ENCODE results near the gene KRT80.

DNA sequence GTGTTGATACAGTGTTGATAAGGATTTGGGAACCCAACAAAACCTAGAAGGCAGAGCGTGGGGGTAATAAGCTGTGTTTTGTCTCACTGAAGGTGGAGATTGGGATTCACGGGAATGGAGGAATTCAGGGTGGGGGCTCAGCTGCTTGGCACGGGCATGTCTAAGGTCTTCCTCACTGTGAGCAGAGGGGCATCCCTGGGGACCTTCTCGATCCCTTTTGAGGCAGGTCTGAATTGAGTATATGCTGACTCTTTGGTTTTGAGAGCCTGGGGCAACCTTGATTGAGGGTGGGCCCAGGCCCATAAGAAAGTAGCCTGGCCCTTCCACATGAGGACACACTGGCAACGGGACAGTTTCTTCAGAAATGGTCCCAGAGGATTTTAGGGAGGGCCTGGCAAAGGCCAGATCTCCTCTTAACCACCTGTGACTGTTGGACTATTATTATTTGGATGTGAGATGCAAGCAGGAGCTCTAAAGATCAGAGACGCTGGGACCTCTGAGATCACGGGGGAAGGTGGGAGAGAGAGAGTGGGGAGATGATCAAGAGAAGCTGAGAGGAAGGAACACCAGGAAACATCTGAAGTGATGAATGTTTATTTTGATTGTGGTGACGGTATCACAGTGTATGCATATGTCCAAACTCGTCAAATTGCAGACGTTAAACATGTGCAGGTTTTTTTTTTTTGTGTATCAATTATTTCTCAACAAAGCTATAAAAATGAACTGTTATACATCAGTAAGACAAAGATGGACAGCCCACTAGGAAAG lies 63.9 kb downstream of the KRT80 start:
- no peak for TF ChIP-seq POLR2AphosphoS5 (IDR thresholded peaks at IDR 0.05)
- TF ChIP-seq, protein P1, sequence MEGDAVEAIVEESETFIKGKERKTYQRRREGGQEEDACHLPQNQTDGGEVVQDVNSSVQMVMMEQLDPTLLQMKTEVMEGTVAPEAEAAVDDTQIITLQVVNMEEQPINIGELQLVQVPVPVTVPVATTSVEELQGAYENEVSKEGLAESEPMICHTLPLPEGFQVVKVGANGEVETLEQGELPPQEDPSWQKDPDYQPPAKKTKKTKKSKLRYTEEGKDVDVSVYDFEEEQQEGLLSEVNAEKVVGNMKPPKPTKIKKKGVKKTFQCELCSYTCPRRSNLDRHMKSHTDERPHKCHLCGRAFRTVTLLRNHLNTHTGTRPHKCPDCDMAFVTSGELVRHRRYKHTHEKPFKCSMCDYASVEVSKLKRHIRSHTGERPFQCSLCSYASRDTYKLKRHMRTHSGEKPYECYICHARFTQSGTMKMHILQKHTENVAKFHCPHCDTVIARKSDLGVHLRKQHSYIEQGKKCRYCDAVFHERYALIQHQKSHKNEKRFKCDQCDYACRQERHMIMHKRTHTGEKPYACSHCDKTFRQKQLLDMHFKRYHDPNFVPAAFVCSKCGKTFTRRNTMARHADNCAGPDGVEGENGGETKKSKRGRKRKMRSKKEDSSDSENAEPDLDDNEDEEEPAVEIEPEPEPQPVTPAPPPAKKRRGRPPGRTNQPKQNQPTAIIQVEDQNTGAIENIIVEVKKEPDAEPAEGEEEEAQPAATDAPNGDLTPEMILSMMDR (IDR thresholded peaks at IDR 0.05 in 8 of 11, conservative IDR thresholded peaks at IDR 0.05 in 3 of 11): no peak
- TF ChIP-seq POLR2A (IDR thresholded peaks at IDR 0.05): no peak

Data from spleen (tissue), 7 donors.